GM12801 (cell line): Measurements from ENCODE around the gene PPP1CB.

ENCODE experiments used
- CTCF ChIP-seq: IDR thresholded peaks from one replicate; pipeline ENCODE4 v1.5.1; 2011; ENCODE audit warnings: control low read depth; ENCODE audit not compliant: insufficient read length; ENCODE audit errors: extremely low read depth

The PPP1CB gene

GRCh38 chr2:28751252-28751955 is at the start of gene PPP1CB:
PPP1CB (plus strand) TSS chr2:28751830; CDS start chr2:28752125, 295 bp downstream.
- no peak for TF ChIP-seq CTCF

- no peak for TF ChIP-seq CTCF
These were observed 49.2 kb upstream of the PPP1CB start for GRCh38 chr2:28702415-28702861.

- no peak for TF ChIP-seq CTCF
These were observed 48.8 kb upstream of the PPP1CB start for GRCh38 chr2:28702878-28703277.

- TF ChIP-seq CTCF: no peak
These were observed 47.0 kb upstream of the PPP1CB start for GRCh38 chr2:28704621-28705020.

- no peak for TF ChIP-seq CTCF
These were observed 45.7 kb upstream of the PPP1CB start for GRCh38 chr2:28705751-28706440.

GRCh38 chr2:28707592-28707991 is 44.0 kb upstream of the PPP1CB start:
- no peak for TF ChIP-seq CTCF

- TF ChIP-seq CTCF: no peak
These were observed 42.5 kb upstream of the PPP1CB start for GRCh38 chr2:28709101-28709500.
